Fibroblast of villous mesenchyme (primary cell): ENCODE results near the gene MTF1. TPM values are rescaled to one million over a fixed set of nuclear protein-coding genes. Genes with fewer than 3 reads are reported as not detected.

Experiments
- DNase-seq: peaks from one replicate; pipeline ENCODE4 v3.0.0-alpha.2; 2010; ENCODE audit warnings: low read depth
- H3K4me3 ChIP-seq: 2 replicates; pipeline ENCODE4 v1.5.1; 2011; ENCODE audit warnings: low read depth, mild to moderate bottlenecking, low read length
- total RNA-seq: library from RNA; depleted of rRNA; stranded (reverse); fragments of >200 nt; gene quantifications from 2 replicates; pipeline ENCODE4 v1.2.3, GENCODE V29; 2012
- TF ChIP-seq, protein P1 (sequence below): IDR thresholded peaks from 2 replicates; pipeline ENCODE4 v1.5.1; 2012; ENCODE audit warnings: low read depth, mild to moderate bottlenecking, low read length; ENCODE audit not compliant: insufficient read depth

MTF1 gene
- total RNA-seq, 1 donor = 5.6 TPM

DNA sequence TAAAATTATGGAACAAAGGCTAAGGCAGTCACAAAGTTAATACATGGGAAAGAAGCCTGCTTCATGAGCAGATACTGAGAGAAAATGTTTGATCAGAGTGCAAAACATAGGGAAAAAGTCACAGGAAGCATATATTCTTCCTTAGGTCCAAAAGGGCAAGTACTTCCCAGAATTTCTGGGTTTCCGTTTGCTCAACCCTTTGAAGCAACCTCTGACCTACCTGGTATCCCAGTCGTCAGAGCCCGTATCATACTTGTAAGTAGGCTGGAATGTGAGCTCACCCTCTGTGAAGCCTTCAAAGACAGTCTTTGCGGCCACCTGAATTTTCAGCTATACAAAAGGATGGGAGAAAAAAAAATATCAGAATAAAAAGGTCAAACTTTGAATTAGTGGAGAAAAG lies 20.5 kb upstream of the MTF1 start:
- no peak for DNase-seq
- TF ChIP-seq, protein P1, sequence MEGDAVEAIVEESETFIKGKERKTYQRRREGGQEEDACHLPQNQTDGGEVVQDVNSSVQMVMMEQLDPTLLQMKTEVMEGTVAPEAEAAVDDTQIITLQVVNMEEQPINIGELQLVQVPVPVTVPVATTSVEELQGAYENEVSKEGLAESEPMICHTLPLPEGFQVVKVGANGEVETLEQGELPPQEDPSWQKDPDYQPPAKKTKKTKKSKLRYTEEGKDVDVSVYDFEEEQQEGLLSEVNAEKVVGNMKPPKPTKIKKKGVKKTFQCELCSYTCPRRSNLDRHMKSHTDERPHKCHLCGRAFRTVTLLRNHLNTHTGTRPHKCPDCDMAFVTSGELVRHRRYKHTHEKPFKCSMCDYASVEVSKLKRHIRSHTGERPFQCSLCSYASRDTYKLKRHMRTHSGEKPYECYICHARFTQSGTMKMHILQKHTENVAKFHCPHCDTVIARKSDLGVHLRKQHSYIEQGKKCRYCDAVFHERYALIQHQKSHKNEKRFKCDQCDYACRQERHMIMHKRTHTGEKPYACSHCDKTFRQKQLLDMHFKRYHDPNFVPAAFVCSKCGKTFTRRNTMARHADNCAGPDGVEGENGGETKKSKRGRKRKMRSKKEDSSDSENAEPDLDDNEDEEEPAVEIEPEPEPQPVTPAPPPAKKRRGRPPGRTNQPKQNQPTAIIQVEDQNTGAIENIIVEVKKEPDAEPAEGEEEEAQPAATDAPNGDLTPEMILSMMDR = no peak
- no peak overlapping the region for H3K4me3 ChIP-seq

DNA sequence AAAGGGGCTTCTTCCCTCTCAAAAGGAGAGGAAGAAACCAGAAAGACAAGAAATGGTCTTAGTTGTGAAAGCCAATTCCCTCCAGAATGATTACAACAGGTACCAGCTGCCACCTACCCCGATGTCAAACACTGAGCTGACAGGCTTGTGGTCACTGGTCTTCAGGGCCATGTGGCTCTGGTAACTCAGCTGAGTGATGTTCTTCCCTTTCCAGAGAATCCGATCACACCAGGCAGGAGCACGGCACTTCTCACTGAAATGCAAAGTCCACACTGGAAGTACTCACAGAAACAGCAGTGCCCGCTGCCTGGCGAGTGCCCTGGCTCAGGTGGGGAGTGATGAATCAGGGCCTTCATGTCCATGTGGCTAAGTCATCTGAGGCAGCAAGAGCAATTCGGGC lies 18.7 kb upstream of the MTF1 start:
- H3K4me3 ChIP-seq = no peak overlapping the region
- DNase-seq = no peak
- TF ChIP-seq, protein P1 = no peak

DNA sequence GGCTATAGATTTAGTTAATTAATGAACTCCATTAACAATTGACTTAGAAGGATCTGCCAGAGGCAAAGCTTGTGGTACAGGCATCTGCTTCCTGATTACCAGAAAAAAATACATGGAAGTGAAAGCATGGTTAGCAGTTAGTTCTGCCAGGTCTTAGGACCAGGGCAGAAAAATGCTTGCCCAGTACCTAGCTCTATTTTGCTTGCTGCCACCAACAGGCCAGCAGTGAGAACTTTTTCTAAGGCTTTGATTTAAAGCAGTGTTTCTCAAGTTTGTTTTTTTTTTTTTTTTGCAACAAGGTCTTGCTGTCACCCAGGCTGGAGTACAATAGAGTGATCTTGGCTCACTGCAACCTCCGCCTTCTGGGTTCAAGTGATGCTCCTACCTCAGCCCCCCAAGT lies 16.4 kb upstream of the MTF1 start:
- no peak for DNase-seq

DNA sequence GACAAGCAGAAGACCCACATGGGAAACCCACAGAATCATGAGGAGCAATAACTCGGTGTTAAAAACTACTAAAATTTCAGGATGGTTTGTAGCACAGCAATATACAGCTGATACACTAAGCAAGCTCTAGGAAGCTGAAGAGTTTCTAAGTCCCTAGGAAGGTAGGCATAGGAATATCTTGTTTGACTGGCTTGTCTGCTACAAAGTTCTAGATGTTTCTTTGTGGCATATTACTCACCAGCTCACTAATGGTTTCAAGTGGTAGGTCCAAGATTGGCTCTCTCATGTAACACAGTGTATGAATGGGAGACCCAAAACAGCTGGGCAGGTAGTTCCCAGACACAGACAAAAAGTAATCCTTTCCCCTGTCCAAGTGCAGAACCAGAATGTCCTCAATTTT lies 13.3 kb upstream of the MTF1 start:
- H3K4me3 ChIP-seq = no peak overlapping the region
- TF ChIP-seq, protein P1 = no peak
- no peak for DNase-seq

More for the DNA sequence above, 16.4 kb upstream of the MTF1 start:
- H3K4me3 ChIP-seq = no peak overlapping the region
- TF ChIP-seq, protein P1 = peak; percentile 23

DNA sequence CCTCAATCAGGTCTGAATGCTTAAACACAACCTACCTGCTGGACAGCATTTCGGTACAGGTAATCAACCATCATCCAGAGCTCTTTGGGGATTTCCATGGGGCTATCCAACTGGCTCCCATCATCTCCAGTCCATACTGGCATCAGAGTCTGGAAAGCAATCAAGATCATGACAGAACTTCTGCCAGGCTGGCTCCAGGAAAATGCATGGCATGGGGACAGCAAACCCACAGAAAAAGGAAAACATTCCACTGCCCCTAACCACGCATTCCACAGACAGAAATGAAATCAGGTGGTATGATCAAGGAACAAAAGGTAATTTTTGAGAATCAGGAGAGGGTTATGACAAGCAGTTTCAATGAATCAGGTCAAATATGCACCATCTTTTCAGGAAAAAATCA lies 9.1 kb upstream of the MTF1 start:
- TF ChIP-seq, protein P1 = no peak
- H3K4me3 ChIP-seq = no peak overlapping the region
- DNase-seq = no peak

DNA sequence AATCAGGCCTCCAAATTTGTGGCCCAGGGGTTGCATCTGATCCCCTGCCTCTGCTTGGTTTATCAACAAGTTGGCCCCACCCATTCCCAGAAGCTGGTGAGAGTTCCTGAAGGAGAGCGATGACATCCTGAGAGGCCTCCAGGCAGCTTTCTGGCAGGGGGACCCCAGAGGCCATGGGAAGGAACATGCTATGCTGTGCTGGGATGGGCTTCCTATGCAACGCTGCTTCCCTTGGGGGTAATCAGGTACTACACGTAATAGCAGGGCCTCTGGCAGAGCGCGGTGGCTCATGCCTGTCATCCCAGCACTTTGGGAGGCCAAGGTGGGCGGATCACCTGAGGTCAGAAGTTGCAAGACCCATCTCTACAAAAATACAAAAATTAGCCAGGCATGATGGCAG lies 8.4 kb upstream of the MTF1 start:
- no peak for DNase-seq
- TF ChIP-seq, protein P1 = no peak
- H3K4me3 ChIP-seq = no peak overlapping the region

DNA sequence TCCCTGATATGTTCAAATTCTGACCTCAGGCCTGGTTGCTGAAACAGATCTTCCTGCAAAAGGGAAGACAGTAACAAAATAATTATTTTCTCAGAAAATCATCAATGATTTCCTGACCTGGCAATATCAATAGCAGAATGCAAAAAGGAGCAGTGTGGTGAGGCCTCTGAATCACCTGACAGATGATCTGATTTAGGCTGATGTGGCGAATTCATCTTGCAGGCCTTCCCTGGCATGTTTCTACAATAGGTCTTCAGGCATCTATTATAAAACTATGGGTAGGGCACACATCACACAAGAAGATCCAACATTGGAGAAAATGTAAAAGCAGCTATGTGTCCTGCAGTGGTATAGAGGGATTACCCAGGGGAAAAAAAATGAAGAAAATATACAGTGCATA lies 7.1 kb upstream of the MTF1 start:
- DNase-seq = no peak
- no peak overlapping the region for H3K4me3 ChIP-seq
- TF ChIP-seq, protein P1 = no peak
